Measurements from ENCODE around the gene P2RY14.
A peak's percentile ranks its signal among the peaks of the same experiment; 100 is the strongest.
"Not testable (repeated sequence)": the region's sequence is repeated elsewhere in the genome, so short reads cannot be mapped to it uniquely, and the experiment has no call there.

The P2RY14 gene

GRCh38 chr3:151171145-151171757, 107.1 kb downstream of the P2RY14 start:
- Histone ChIP-seq H3K79me1 (ENCODE audit: low read length) (no peaks in the 10 kb centered on the region), H3K27me3 (ENCODE audit: insufficient read depth, low read length) (no peaks in the 10 kb centered on the region), H3K18ac (ENCODE audit: low read length) (no peak overlapping the region), H3K36me3 (ENCODE audit: control insufficient read depth in 1 of 2, insufficient read depth in 2 of 2, low read length in 2 of 2) (peaks cover 14 to 21% of the 10 kb centered on the region in 2 experiments), H3K79me2 (ENCODE audit: control insufficient read depth, insufficient read depth, low read length, poor library complexity) (peaks cover 4% of the 10 kb centered on the region), H3K9ac (ENCODE audit: low read length) (no peak overlapping the region), H3K23ac (ENCODE audit: low read length) (no peak overlapping the region), H4K8ac (ENCODE audit: low read depth, low read length) (no peak overlapping the region), H3K4me3 (ENCODE audit: low read depth, low read length) (no peak overlapping the region), H3K4me1 (ENCODE audit: control insufficient read depth in 1 of 2, insufficient read depth in 2 of 2, low read length in 2 of 2) (no peaks in the 10 kb centered on the region), H4K91ac (ENCODE audit: low read depth, low read length) (no peak overlapping the region), H2BK5ac (ENCODE audit: low read depth, low read length, poor library complexity) (no peak overlapping the region), H2AFZ (ENCODE audit: insufficient read depth, low read length, poor library complexity) (no peak overlapping the region), H2BK12ac (ENCODE audit: low read length) (no peak overlapping the region), H3K4ac (ENCODE audit: low read depth, low read length) (no peak overlapping the region), H4K12ac (ENCODE audit: low read depth, low read length) (no peak overlapping the region), H3K4me2 (ENCODE audit: low read length) (no peak overlapping the region), H2BK120ac (ENCODE audit: insufficient read depth, low read length, poor library complexity) (no peak overlapping the region), H3K14ac (ENCODE audit: low read length) (no peak overlapping the region), H2AK5ac (ENCODE audit: low read length) (no peak overlapping the region), H3K9me3 (ENCODE audit: insufficient read depth, low read depth, low read length) (no peaks in the 10 kb centered on the region), H3K27ac (ENCODE audit: low read depth, low read length) (no peak overlapping the region)
- WGBS (ENCODE audit: extremely low coverage, insufficient coverage, insufficient read length) = no CpG with 5 or more reads among the region's 5 CpGs
- no peak for DNase-seq

- not testable (repeated sequence) for H4K8ac ChIP-seq (ENCODE audit: low read depth, low read length); H3K4me3 ChIP-seq (ENCODE audit: low read depth, low read length); H2AFZ ChIP-seq (ENCODE audit: insufficient read depth, low read length, poor library complexity); H3K4ac ChIP-seq (ENCODE audit: low read depth, low read length); H3K9ac ChIP-seq (ENCODE audit: low read length); H2BK12ac ChIP-seq (ENCODE audit: low read length); H3K23ac ChIP-seq (ENCODE audit: low read length); H3K4me1 ChIP-seq (ENCODE audit: control insufficient read depth in 1 of 2, insufficient read depth in 2 of 2, low read length in 2 of 2); H3K4me2 ChIP-seq (ENCODE audit: low read length); H2BK120ac ChIP-seq (ENCODE audit: insufficient read depth, low read length, poor library complexity); H3K14ac ChIP-seq (ENCODE audit: low read length); H3K18ac ChIP-seq (ENCODE audit: low read length); H3K27ac ChIP-seq (ENCODE audit: low read depth, low read length); H4K12ac ChIP-seq (ENCODE audit: low read depth, low read length); H2AK5ac ChIP-seq (ENCODE audit: low read length); H2BK5ac ChIP-seq (ENCODE audit: low read depth, low read length, poor library complexity); H4K91ac ChIP-seq (ENCODE audit: low read depth, low read length); H3K79me2 ChIP-seq (ENCODE audit: control insufficient read depth, insufficient read depth, low read length, poor library complexity); H3K79me1 ChIP-seq (ENCODE audit: low read length); H3K9me3 ChIP-seq (ENCODE audit: insufficient read depth, low read depth, low read length); H3K27me3 ChIP-seq (ENCODE audit: insufficient read depth, low read length)
- WGBS (ENCODE audit: extremely low coverage, insufficient coverage, insufficient read length) = no CpG with 5 or more reads among the region's 9 CpGs
- H3K36me3 ChIP-seq (ENCODE audit: control insufficient read depth in 1 of 2, insufficient read depth in 2 of 2, low read length in 2 of 2) = peaks cover 12 to 20% of the 10 kb centered on the region in 2 experiments
- peak in 1 of 2 donors; percentile 22 for DNase-seq
Measured at GRCh38 chr3:151169948-151170679, 108.2 kb downstream of the P2RY14 start.

- Histone ChIP-seq H3K36me3 (ENCODE audit: control insufficient read depth in 1 of 2, insufficient read depth in 2 of 2, low read length in 2 of 2) (peaks cover 10 to 20% of the 10 kb centered on the region in 2 experiments), H3K4ac (ENCODE audit: low read depth, low read length) (no peak overlapping the region), H3K4me1 (ENCODE audit: control insufficient read depth in 1 of 2, insufficient read depth in 2 of 2, low read length in 2 of 2) (no peaks in the 10 kb centered on the region), H3K79me2 (ENCODE audit: control insufficient read depth, insufficient read depth, low read length, poor library complexity) (peaks cover 4% of the 10 kb centered on the region), H3K23ac (ENCODE audit: low read length) (no peak overlapping the region), H2BK5ac (ENCODE audit: low read depth, low read length, poor library complexity) (no peak overlapping the region), H3K79me1 (ENCODE audit: low read length) (no peaks in the 10 kb centered on the region), H3K4me3 (ENCODE audit: low read depth, low read length) (no peak overlapping the region), H2AFZ (ENCODE audit: insufficient read depth, low read length, poor library complexity) (no peak overlapping the region), H3K14ac (ENCODE audit: low read length) (no peak overlapping the region), H4K91ac (ENCODE audit: low read depth, low read length) (no peak overlapping the region), H3K9ac (ENCODE audit: low read length) (no peak overlapping the region), H3K27me3 (ENCODE audit: insufficient read depth, low read length) (no peaks in the 10 kb centered on the region), H2AK5ac (ENCODE audit: low read length) (no peak overlapping the region), H4K12ac (ENCODE audit: low read depth, low read length) (no peak overlapping the region), H3K9me3 (ENCODE audit: insufficient read depth, low read depth, low read length) (no peaks in the 10 kb centered on the region), H3K18ac (ENCODE audit: low read length) (peak overlapping the region; percentile 61), H2BK12ac (ENCODE audit: low read length) (no peak overlapping the region), H3K4me2 (ENCODE audit: low read length) (no peak overlapping the region), H4K8ac (ENCODE audit: low read depth, low read length) (no peak overlapping the region), H3K27ac (ENCODE audit: low read depth, low read length) (no peak overlapping the region), H2BK120ac (ENCODE audit: insufficient read depth, low read length, poor library complexity) (no peak overlapping the region)
- peak; percentile 68 to 91 for DNase-seq
- no CpG with 5 or more reads among the region's 9 CpGs for WGBS (ENCODE audit: extremely low coverage, insufficient coverage, insufficient read length)
Measured at GRCh38 chr3:151169262-151169947, 108.9 kb downstream of the P2RY14 start.

- H3K18ac ChIP-seq (ENCODE audit: low read length) = no peak overlapping the region
- H3K4me2 ChIP-seq (ENCODE audit: low read length) = no peak overlapping the region
- H3K9ac ChIP-seq (ENCODE audit: low read length) = no peak overlapping the region
- peaks cover 4% of the 10 kb centered on the region for H3K79me2 ChIP-seq (ENCODE audit: control insufficient read depth, insufficient read depth, low read length, poor library complexity)
- no peak overlapping the region for H2AFZ ChIP-seq (ENCODE audit: insufficient read depth, low read length, poor library complexity)
- H3K23ac ChIP-seq (ENCODE audit: low read length) = no peak overlapping the region
- H3K4me1 ChIP-seq (ENCODE audit: control insufficient read depth in 1 of 2, insufficient read depth in 2 of 2, low read length in 2 of 2) = no peaks in the 10 kb centered on the region
- no peak overlapping the region for H2BK5ac ChIP-seq (ENCODE audit: low read depth, low read length, poor library complexity)
- no peak overlapping the region for H3K4ac ChIP-seq (ENCODE audit: low read depth, low read length)
- no peak overlapping the region for H3K27ac ChIP-seq (ENCODE audit: low read depth, low read length)
- H3K14ac ChIP-seq (ENCODE audit: low read length) = no peak overlapping the region
- no peak overlapping the region for H4K8ac ChIP-seq (ENCODE audit: low read depth, low read length)
- WGBS (ENCODE audit: extremely low coverage, insufficient coverage, insufficient read length) = 100% methylated on average over 1 of the region's 7 CpGs
- no peak overlapping the region for H2BK120ac ChIP-seq (ENCODE audit: insufficient read depth, low read length, poor library complexity)
- H2BK12ac ChIP-seq (ENCODE audit: low read length) = no peak overlapping the region
- no peaks in the 10 kb centered on the region for H3K27me3 ChIP-seq (ENCODE audit: insufficient read depth, low read length)
- H3K9me3 ChIP-seq (ENCODE audit: insufficient read depth, low read depth, low read length) = no peaks in the 10 kb centered on the region
- H3K36me3 ChIP-seq (ENCODE audit: control insufficient read depth in 1 of 2, insufficient read depth in 2 of 2, low read length in 2 of 2) = peaks cover 12 to 24% of the 10 kb centered on the region in 2 experiments
- no peak overlapping the region for H4K91ac ChIP-seq (ENCODE audit: low read depth, low read length)
- H3K4me3 ChIP-seq (ENCODE audit: low read depth, low read length) = no peak overlapping the region
- DNase-seq = peak; percentile 72 to 90
- H2AK5ac ChIP-seq (ENCODE audit: low read length) = peak overlapping the region; percentile 59
- no peak overlapping the region for H4K12ac ChIP-seq (ENCODE audit: low read depth, low read length)
- H3K79me1 ChIP-seq (ENCODE audit: low read length) = no peaks in the 10 kb centered on the region
Measured at GRCh38 chr3:151168269-151169094, 109.9 kb downstream of the P2RY14 start.
